MCF 10A (cell line): Measurements from ENCODE around the gene NTF4. TPM values are rescaled to one million over a fixed set of nuclear protein-coding genes. Genes with fewer than 3 reads are reported as not detected.

ENCODE experiments used
- BruUV-seq: library from RNA; stranded (reverse); fragments of 400-500 nt; replicated peaks from 2 replicates; lab custom pipeline; 2021; lab: Mats Ljungman, UMichigan
- CTCF ChIA-PET: fragments of 300-600 bp; sonication (Branson Sonifier 250); formaldehyde crosslinking; extraction: SDS; loops from one replicate; lab custom pipeline; 2021; ENCODE audit warnings: antibody characterized with exemption, inconsistent platforms; lab: Yijun Ruan, JAX
- POLR2A ChIA-PET: fragments of 300-600, 350-650 bp; sonication (Branson Sonifier 250); formaldehyde crosslinking; extraction: SDS; loops from one replicate; lab custom pipeline; 2020; ENCODE audit warnings: antibody characterized with exemption, inconsistent platforms; lab: Yijun Ruan, JAX
- DNase-seq: peaks from one replicate; pipeline ENCODE4 v3.0.0-alpha.2; 2018; ENCODE audit not compliant: unreplicated experiment
- H3K27ac Mint-ChIP-seq: one replicate; pipeline ENCODE4 v1.8.0; 2022; ENCODE audit warnings: mild to moderate bottlenecking, low read depth, mixed read lengths; ENCODE audit not compliant: unreplicated experiment
- H3K27me3 Mint-ChIP-seq: one replicate; pipeline ENCODE4 v1.8.0; 2022; ENCODE audit warnings: mixed read lengths; ENCODE audit not compliant: insufficient read depth, unreplicated experiment
- H3K36me3 Mint-ChIP-seq: one replicate; pipeline ENCODE4 v1.8.0; 2022; ENCODE audit warnings: mild to moderate bottlenecking, moderate library complexity, mixed read lengths; ENCODE audit not compliant: insufficient read depth, unreplicated experiment
- H3K4me1 Mint-ChIP-seq: one replicate; pipeline ENCODE4 v1.8.0; 2022; ENCODE audit warnings: mixed read lengths; ENCODE audit not compliant: insufficient read depth, unreplicated experiment
- H3K4me3 Mint-ChIP-seq: one replicate; pipeline ENCODE4 v1.8.0; 2022; ENCODE audit warnings: mild to moderate bottlenecking, moderate library complexity, mixed read lengths; ENCODE audit not compliant: unreplicated experiment
- H3K9me3 Mint-ChIP-seq: one replicate; pipeline ENCODE4 v1.8.0; 2022; ENCODE audit warnings: mixed read lengths; ENCODE audit not compliant: unreplicated experiment
- CTCF ChIP-seq: fragments of 200-600 bp; IDR thresholded peaks from one replicate; pipeline ENCODE4 v1.8.0; 2022; ENCODE audit warnings: antibody characterized with exemption, mild to moderate bottlenecking; ENCODE audit not compliant: unreplicated experiment
- intact Hi-C: fragments of 100-400 bp; cut with micrococcal nuclease; formaldehyde crosslinking; loops from 2 replicates; pipeline ENCODE4 v1.14.1; 2022
- total RNA-seq: library from RNA; stranded (reverse); gene quantifications from 2 replicates; pipeline ENCODE4 v1.2.3, GENCODE V29; 2022

The NTF4 gene
- total RNA-seq, 1 experiment from 2014 or later = 7.8 TPM

- no TSS peak for BruUV-seq
- ChIA-PET POLR2A (interaction anchor here (0.6 to 1.2 kb wide), 2 partner anchors 31 to 196 kb away, joined by 3 read pairs; no protein-coding TSS in a partner anchor), CTCF (interaction anchor here (1.0 kb wide), 1 partner anchor 88 kb away, joined by 4 read pairs; no protein-coding TSS in a partner anchor)
- Mint-ChIP-seq H3K9me3 (no peaks in the 10 kb centered on the region), H3K27ac (no peak overlapping the region), H3K4me1 (peaks cover 11% of the 10 kb centered on the region), H3K36me3 (peaks cover 55% of the 10 kb centered on the region), H3K4me3 (no peak overlapping the region), H3K27me3 (no peaks in the 10 kb centered on the region)
- intact Hi-C loops = loop anchor here (5.0 kb wide), 1 partner anchor 37 kb away; no protein-coding TSS in a partner anchor
- no peak for TF ChIP-seq CTCF
- no peak for DNase-seq
Measured at GRCh38 chr19:49110567-49110966, 45.9 kb upstream of the NTF4 start.

- H3K36me3 Mint-ChIP-seq = peaks cover 63% of the 10 kb centered on the region
- ChIA-PET CTCF (interaction anchor here (0.7 to 1.3 kb wide), 4 partner anchors 9 to 35 kb away, joined by 3 to 6 read pairs (median 4); no protein-coding TSS in a partner anchor), POLR2A (interaction anchor here (1.2 kb wide), 1 partner anchor 32 kb away, joined by 3 read pairs; no protein-coding TSS in a partner anchor)
- H3K27ac Mint-ChIP-seq = no peak overlapping the region
- TF ChIP-seq CTCF = no peak
- no peaks in the 10 kb centered on the region for H3K9me3 Mint-ChIP-seq
- no TSS peak for BruUV-seq
- peaks cover 11% of the 10 kb centered on the region for H3K4me1 Mint-ChIP-seq
- intact Hi-C loops = loop anchor here (5.0 kb wide), 1 partner anchor 38 kb away; no protein-coding TSS in a partner anchor
- no peak for DNase-seq
- no peaks in the 10 kb centered on the region for H3K27me3 Mint-ChIP-seq
- H3K4me3 Mint-ChIP-seq = no peak overlapping the region
Measured at GRCh38 chr19:49109569-49110233, 45.1 kb upstream of the NTF4 start.

- ChIA-PET POLR2A (interaction anchor here (0.8 kb wide), 1 partner anchor 33 kb away, joined by 5 read pairs; no protein-coding TSS in a partner anchor), CTCF (interaction anchor here (0.7 to 1.3 kb wide), 3 partner anchors 9 to 34 kb away, joined by 3 to 6 read pairs (median 4); no protein-coding TSS in a partner anchor)
- no TSS peak for BruUV-seq
- peaks cover 66% of the 10 kb centered on the region for H3K36me3 Mint-ChIP-seq
- no peak for TF ChIP-seq CTCF
- no peak overlapping the region for H3K4me3 Mint-ChIP-seq
- peaks cover 11% of the 10 kb centered on the region for H3K4me1 Mint-ChIP-seq
- intact Hi-C loops = no loop called here
- no peak for DNase-seq
- H3K9me3 Mint-ChIP-seq = no peaks in the 10 kb centered on the region
- H3K27me3 Mint-ChIP-seq = no peaks in the 10 kb centered on the region
- H3K27ac Mint-ChIP-seq = no peak overlapping the region
Measured at GRCh38 chr19:49109051-49109450, 44.4 kb upstream of the NTF4 start.
